ENCODE results near the gene MAGEC1.

Gene MAGEC1

DNA sequence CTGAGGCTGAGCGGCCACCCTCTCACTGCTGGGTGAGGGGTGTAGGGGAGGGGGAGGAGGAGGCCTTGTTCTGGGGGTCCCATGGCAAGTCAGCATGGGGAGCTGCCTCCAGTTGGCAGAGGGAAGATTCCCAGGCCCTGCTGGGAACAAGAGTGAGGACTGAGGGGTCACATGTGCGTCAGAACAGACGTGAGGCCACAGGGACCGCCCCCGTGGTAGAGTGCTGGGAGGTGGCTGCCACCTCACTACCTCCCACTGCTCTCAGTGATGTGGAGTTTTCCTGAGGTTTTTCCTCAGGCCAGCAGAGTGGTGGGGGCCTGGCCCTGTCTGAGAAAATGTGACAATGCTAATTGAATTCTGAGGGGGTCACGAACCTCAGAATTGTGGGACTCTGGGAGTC, 568 bp downstream of the MAGEC1 start:
- ChIA-PET POLR2A (ENCODE audit: low non-redundant PET) (no interaction called here), CTCF (no interaction called here)
- TF ChIP-seq, protein P1, sequence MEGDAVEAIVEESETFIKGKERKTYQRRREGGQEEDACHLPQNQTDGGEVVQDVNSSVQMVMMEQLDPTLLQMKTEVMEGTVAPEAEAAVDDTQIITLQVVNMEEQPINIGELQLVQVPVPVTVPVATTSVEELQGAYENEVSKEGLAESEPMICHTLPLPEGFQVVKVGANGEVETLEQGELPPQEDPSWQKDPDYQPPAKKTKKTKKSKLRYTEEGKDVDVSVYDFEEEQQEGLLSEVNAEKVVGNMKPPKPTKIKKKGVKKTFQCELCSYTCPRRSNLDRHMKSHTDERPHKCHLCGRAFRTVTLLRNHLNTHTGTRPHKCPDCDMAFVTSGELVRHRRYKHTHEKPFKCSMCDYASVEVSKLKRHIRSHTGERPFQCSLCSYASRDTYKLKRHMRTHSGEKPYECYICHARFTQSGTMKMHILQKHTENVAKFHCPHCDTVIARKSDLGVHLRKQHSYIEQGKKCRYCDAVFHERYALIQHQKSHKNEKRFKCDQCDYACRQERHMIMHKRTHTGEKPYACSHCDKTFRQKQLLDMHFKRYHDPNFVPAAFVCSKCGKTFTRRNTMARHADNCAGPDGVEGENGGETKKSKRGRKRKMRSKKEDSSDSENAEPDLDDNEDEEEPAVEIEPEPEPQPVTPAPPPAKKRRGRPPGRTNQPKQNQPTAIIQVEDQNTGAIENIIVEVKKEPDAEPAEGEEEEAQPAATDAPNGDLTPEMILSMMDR (conservative IDR thresholded peaks at IDR 0.05; ENCODE audit: low read depth), result no peak
- no peak overlapping the region for H3K27ac ChIP-seq
- DNase-seq (ENCODE audit: low spot score), result no peak

DNA sequence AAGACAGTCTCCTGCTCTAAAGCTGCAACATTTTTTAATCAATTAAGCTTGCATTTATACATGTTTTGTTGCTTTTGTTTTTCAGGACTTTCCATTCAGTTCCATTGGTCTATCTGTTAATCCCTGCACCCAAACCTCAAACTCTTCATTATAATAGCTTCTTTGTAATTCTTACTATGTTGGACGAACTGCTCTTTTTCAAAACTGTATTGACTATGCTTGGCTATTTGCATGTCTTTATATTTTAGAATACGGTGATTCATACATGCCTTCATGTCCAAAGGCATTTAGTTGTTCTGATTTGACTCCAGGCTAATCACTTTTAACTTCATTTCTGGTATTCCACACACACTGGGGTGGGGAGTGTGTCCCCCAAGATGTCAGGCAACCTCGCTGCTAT, 14.1 kb downstream of the MAGEC1 start:
- DNase-seq (ENCODE audit: low spot score), result no peak
- TF ChIP-seq, protein P1 (conservative IDR thresholded peaks at IDR 0.05; ENCODE audit: low read depth), result no peak
- CTCF ChIA-PET, result no interaction called here
- no peak overlapping the region for H3K27ac ChIP-seq
- POLR2A ChIA-PET (ENCODE audit: low non-redundant PET), result no interaction called here

DNA sequence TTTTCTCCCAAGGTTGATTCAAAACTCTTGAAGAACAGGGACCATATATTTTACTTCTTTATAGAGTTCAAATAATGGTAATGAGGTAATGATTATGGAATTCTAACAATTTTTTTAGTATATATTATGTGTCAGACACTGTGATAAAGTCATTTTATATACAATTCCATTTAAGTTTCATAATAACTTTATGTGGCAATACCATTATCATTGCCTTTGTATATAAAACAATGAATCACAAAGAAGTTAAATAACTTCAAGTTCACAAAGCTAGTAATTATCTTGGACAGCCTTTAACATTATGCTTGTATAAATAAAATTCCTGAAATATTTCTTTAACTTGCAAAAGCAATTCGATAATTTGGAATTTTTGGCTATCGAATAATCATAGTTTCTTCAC, 20.6 kb downstream of the MAGEC1 start:
- POLR2A ChIA-PET (ENCODE audit: low non-redundant PET), result no interaction called here
- CTCF ChIA-PET, result no interaction called here
- DNase-seq (ENCODE audit: low spot score), result no peak
- TF ChIP-seq, protein P1 (conservative IDR thresholded peaks at IDR 0.05; ENCODE audit: low read depth), result no peak
- no peak overlapping the region for H3K27ac ChIP-seq

DNA sequence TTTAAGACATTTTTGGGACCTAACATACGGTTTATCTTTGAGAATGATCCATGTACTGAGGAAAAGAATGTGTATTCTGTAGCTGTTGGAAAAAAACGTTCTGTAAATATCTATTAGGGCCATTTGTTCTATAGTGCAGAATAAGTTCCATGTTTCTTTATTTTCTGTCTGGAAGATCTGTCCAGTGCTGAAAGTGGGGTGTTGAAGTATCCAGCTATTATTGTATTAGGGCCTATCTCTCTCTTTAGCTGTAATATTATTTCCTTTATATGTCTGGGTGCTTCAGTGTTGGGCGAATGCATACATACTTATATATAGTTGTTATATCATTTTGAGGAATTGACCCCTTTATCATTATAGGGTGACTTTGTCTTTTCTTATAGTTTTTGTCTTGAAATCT, 24.7 kb downstream of the MAGEC1 start:
- ChIA-PET POLR2A (ENCODE audit: low non-redundant PET) (no interaction called here), CTCF (no interaction called here)
- no peak overlapping the region for H3K27ac ChIP-seq
- DNase-seq (ENCODE audit: low spot score), result no peak
- TF ChIP-seq, protein P1 (conservative IDR thresholded peaks at IDR 0.05; ENCODE audit: low read depth), result no peak

DNA sequence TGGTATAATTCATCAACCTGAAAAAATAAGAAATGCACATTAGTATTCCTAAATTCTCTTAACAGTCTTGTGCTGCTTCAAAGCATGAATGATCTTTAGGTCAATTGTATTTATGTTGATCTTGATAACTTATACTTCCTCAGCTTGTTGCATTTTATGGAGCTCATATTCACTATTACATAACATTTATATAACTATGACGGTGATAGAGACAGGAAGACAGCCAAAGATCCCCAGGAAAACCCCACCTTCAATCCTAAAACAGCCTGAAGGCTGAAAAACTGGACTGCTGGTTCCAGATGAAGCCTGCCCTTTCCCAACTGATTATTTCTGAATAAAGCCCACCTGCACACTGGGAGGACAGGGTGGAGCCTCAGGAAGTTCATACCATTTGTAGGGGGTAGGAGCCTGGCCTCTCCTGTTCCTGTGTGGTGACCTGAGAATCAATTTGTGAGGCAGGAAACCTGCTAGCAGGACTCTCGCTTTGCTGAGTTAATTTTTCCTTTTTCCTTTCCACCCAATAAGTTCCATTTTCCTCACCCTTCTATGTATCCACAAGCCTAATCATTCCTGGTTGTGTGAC, 30.5 kb downstream of the MAGEC1 start:
- TF ChIP-seq, protein P1 (conservative IDR thresholded peaks at IDR 0.05; ENCODE audit: low read depth), result no peak
- POLR2A ChIA-PET (ENCODE audit: low non-redundant PET), result no interaction called here
- CTCF ChIA-PET, result no interaction called here
- peak; percentile 0 for DNase-seq (ENCODE audit: low spot score)
- H3K27ac ChIP-seq, result no peak overlapping the region

DNA sequence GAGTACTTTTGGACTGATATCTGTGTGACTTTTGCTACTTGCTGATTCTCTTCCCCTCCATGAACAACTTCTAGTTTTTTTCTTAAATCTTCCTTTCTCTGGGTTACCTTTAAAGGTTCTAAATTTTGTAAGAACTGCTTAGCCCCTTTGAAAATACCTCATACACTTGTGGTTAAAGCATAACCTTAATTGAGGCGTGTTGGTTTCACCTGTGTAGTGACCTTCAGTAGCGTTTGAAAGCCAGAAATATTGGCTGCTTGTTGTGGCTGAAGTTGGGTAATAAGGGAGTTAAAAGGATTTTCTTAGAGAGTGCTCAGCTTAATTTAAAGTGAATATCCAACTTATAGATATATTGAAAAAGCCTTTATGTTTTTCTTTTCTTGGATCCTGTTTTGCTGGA, 32.0 kb downstream of the MAGEC1 start:
- DNase-seq (ENCODE audit: low spot score), result no peak
- no peak overlapping the region for H3K27ac ChIP-seq
- CTCF ChIA-PET, result interaction anchor here (0.7 kb wide), 1 partner anchor 315 kb away, joined by 3 read pairs; no protein-coding TSS in a partner anchor
- TF ChIP-seq, protein P1 (conservative IDR thresholded peaks at IDR 0.05; ENCODE audit: low read depth), result no peak
- POLR2A ChIA-PET (ENCODE audit: low non-redundant PET), result no interaction called here

Measured in RWPE1 (cell line).